Measurements from ENCODE around the gene NMD3. TPM values are rescaled to one million over a fixed set of nuclear protein-coding genes. Genes with fewer than 3 reads are reported as not detected.

The NMD3 gene
- total and polyA plus RNA-seq, 10 donors, result 13.3 to 46.6 (median 33.0) TPM

DNA sequence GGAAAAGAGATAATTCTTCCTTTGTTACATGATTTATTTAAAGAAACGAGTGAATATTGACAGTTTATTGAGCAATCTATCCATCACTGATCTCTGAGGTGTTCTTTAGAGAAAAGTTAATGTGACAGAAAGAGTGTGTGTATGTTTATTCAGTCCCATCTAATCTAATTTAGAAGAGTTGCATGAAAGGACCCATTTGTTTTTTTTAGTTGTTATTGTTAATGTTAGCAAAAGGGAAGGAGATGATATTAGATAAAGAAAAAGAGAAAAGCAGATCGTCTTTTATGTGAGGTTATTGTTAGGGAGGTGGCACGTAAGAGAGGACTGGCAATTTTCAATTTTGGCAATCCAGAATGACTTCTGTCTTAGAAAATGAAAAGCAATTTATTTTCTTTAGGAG, 46.5 kb downstream of the NMD3 start:
- TF ChIP-seq POLR2A (IDR thresholded peaks at IDR 0.05) (no peak), POLR2AphosphoS5 (IDR thresholded peaks at IDR 0.05) (no peak)
- TF ChIP-seq, protein P1, sequence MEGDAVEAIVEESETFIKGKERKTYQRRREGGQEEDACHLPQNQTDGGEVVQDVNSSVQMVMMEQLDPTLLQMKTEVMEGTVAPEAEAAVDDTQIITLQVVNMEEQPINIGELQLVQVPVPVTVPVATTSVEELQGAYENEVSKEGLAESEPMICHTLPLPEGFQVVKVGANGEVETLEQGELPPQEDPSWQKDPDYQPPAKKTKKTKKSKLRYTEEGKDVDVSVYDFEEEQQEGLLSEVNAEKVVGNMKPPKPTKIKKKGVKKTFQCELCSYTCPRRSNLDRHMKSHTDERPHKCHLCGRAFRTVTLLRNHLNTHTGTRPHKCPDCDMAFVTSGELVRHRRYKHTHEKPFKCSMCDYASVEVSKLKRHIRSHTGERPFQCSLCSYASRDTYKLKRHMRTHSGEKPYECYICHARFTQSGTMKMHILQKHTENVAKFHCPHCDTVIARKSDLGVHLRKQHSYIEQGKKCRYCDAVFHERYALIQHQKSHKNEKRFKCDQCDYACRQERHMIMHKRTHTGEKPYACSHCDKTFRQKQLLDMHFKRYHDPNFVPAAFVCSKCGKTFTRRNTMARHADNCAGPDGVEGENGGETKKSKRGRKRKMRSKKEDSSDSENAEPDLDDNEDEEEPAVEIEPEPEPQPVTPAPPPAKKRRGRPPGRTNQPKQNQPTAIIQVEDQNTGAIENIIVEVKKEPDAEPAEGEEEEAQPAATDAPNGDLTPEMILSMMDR (IDR thresholded peaks at IDR 0.05 in 8 of 11, conservative IDR thresholded peaks at IDR 0.05 in 3 of 11), result no peak
- no peak overlapping the region for H3K4me3 ChIP-seq
- no peak for DNase-seq
- no peak overlapping the region for H3K27ac ChIP-seq
- peaks cover 0 to 8% (median 0%) of the 10 kb centered on the region in 6 donors for H3K4me1 ChIP-seq
- H3K36me3 ChIP-seq, result peaks cover 0 to 18% (median 0%) of the 10 kb centered on the region in 6 donors
- H3K27me3 ChIP-seq (replicated peaks in 1 of 7), result no peaks in the 10 kb centered on the region
- peaks cover 0 to 12% (median 3%) of the 10 kb centered on the region in 8 donors for H3K9me3 ChIP-seq
- intact Hi-C loops (cut with DNase I; ENCODE audit: low total_unique reads), result no loop called here
- 85 to 93% (median 86%) methylated on average over 3 of the region's 3 CpGs for WGBS, 5 donors

DNA sequence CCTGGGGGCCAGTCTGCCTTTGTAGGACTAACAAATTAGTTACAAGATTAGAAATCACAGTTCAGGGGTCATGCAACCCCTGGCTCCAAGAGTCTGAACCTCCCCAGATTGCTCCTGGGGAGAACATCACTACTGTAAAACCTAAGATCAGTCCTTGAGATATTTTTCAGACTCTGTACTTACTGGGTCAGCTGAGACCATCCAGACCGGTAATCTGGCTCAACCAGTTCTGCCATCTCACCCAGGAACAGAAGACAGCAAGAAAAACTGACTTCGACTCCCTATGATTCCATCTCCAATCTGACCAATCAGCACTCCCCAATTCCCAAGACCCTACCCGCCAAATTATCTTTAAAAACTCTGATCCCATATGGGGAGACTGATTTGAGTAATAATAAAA, 47.5 kb downstream of the NMD3 start:
- intact Hi-C loops (cut with DNase I; ENCODE audit: low total_unique reads), result no loop called here
- 96 to 99% (median 97%) methylated on average over 3 of the region's 3 CpGs for WGBS, 5 donors
- TF ChIP-seq POLR2A (IDR thresholded peaks at IDR 0.05), result no peak

DNA sequence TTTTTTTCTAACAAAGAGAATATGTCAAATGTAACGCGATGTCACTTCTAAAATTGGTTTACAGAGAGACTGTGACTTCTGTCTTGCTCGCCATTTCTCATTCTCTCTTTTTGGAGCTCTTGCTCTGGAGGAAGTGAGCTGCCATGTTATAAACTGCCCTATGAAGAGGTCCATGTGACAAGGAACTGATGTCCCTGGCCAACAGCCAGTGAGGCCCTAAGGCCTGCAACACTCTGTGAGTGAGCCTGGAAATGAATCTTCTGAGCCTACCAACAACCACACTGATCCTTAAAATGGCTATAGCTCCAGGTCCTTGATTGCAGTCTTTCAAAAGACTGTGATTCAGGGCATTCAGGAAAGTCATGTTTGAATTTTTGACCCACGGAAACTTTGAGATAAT, 49.9 kb downstream of the NMD3 start:
- Histone ChIP-seq H3K4me1 (peaks cover 0 to 8% (median 0%) of the 10 kb centered on the region in 6 donors), H3K36me3 (peaks cover 0 to 14% (median 0%) of the 10 kb centered on the region in 6 donors), H3K27ac (no peak overlapping the region), H3K27me3 (replicated peaks in 1 of 7) (no peaks in the 10 kb centered on the region), H3K9me3 (no peaks in the 10 kb centered on the region), H3K4me3 (no peak overlapping the region)
- no peak for DNase-seq
- 88 to 97% (median 92%) methylated on average over 4 of the region's 4 CpGs for WGBS, 5 donors
- intact Hi-C loops (cut with DNase I; ENCODE audit: low total_unique reads), result loop anchor here (5.0 kb wide), 1 partner anchor 151 kb away; no protein-coding TSS in a partner anchor
- no peak for TF ChIP-seq POLR2AphosphoS5 (IDR thresholded peaks at IDR 0.05)
- TF ChIP-seq, protein P1 (IDR thresholded peaks at IDR 0.05 in 8 of 11, conservative IDR thresholded peaks at IDR 0.05 in 3 of 11), result no peak
- no peak for TF ChIP-seq POLR2A (IDR thresholded peaks at IDR 0.05)

More for the DNA sequence above, 47.5 kb downstream of the NMD3 start:
- H3K9me3 ChIP-seq, result peaks cover 0 to 12% (median 3%) of the 10 kb centered on the region in 8 donors
- H3K27me3 ChIP-seq (replicated peaks in 1 of 7), result no peaks in the 10 kb centered on the region
- peaks cover 0 to 8% (median 0%) of the 10 kb centered on the region in 6 donors for H3K4me1 ChIP-seq
- H3K36me3 ChIP-seq, result peaks cover 0 to 18% (median 0%) of the 10 kb centered on the region in 6 donors
- no peak for DNase-seq
- H3K4me3 ChIP-seq, result no peak overlapping the region
- no peak overlapping the region for H3K27ac ChIP-seq

DNA sequence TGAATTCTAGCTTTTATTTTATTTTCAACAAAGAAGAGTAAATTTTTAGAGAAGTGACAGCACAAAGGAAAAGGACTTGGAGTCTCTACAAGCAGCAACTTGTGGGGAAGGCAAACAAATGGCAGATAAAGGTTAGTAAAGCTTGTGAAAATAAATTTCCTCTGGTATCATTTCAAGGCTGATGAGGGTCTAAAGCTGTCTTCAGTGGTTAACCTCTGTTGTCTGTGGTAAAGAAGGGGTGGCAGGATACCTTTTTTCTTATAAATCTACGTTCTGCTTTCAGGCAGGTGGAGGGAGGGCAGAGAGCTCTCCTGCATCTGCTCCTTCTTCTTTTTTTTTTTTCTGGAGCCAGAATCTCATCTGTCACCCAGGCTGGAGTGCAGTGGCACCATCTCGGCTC, 50.5 kb downstream of the NMD3 start:
- intact Hi-C loops (cut with DNase I; ENCODE audit: low total_unique reads), result loop anchor here (5.0 kb wide), 1 partner anchor 151 kb away; no protein-coding TSS in a partner anchor
- H3K4me1 ChIP-seq, result peaks cover 0 to 6% (median 0%) of the 10 kb centered on the region in 6 donors
- peaks cover 0 to 19% (median 0%) of the 10 kb centered on the region in 6 donors for H3K36me3 ChIP-seq
- WGBS, 5 donors, result 70 to 82% (median 74%) methylated on average over 2 of the region's 2 CpGs
- TF ChIP-seq POLR2A (IDR thresholded peaks at IDR 0.05) (no peak), POLR2AphosphoS5 (IDR thresholded peaks at IDR 0.05) (no peak)
- TF ChIP-seq, protein P1 (IDR thresholded peaks at IDR 0.05 in 8 of 11, conservative IDR thresholded peaks at IDR 0.05 in 3 of 11), result no peak
- no peak for DNase-seq
- H3K4me3 ChIP-seq, result no peak overlapping the region
- H3K9me3 ChIP-seq, result peaks cover 0 to 3% (median 0%) of the 10 kb centered on the region in 8 donors
- H3K27me3 ChIP-seq (replicated peaks in 1 of 7), result no peaks in the 10 kb centered on the region
- H3K27ac ChIP-seq, result no peak overlapping the region
